PC-3 (cell line): ENCODE results near the gene PVRIG.

ENCODE experiments used
- CTCF ChIP-seq: fragments of 300-600 bp; sonication (generic); conservative IDR thresholded peaks from 2 replicates; pipeline ENCODE4 v1.5.1; 2017; ENCODE audit warnings: antibody characterized with exemption, low read depth, mild to moderate bottlenecking, low read length
- EZH2 ChIP-seq: fragments of 300-600 bp; sonication (generic); IDR thresholded peaks from one replicate; pipeline ENCODE4 v1.6.1; 2017; ENCODE audit warnings: antibody characterized with exemption, mild to moderate bottlenecking, low read length; ENCODE audit not compliant: unreplicated experiment

GRCh38 chr7:100210805-100211204 lies 8.9 kb upstream of the PVRIG start:
- TF ChIP-seq CTCF (no peak), EZH2 (no peak)
